Measurements from ENCODE around the gene AOPEP.

Gene AOPEP

DNA sequence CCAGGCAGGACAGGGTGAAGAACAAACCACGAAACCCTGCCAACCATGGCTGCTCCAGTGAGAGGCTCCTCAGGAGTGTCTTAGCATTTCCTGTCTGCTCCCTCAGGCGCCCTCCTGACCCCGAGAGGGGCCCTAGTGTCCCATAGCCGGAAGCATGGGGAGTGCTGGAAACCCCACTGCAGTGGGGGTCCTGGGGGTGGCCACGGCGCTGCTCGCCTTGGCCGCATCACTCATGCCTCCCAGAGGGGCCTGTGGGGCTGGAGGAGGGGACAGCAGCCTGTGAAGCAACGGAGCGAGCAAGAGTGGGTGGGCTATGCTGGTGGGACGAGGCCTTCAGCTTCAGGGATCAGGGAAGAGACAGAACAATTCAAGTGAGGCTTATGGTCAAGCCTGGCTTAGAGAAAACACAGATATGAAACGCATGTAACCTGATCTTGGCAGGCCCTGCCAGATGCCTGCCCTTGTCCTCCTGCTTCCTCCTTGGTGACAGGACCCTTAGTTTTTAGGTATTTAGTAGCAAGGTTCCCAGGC, 372.0 kb downstream of the AOPEP start:
- H3K27me3 ChIP-seq (ENCODE audit: control insufficient read depth, low read length), result no peaks in the 10 kb centered on the region
- H3K79me2 ChIP-seq (ENCODE audit: control insufficient read depth, low read length), result no peaks in the 10 kb centered on the region
- H3K4me2 ChIP-seq (ENCODE audit: low read length), result no peak overlapping the region
- H3K4me1 ChIP-seq (ENCODE audit: control insufficient read depth, low read length), result no peaks in the 10 kb centered on the region
- H3K9me3 ChIP-seq (ENCODE audit: control insufficient read depth, insufficient read depth, low read length), result no peaks in the 10 kb centered on the region
- H3K4me3 ChIP-seq (ENCODE audit: low read length), result no peak overlapping the region
- no peak for TF ChIP-seq EZH2phosphoT487 (IDR thresholded peaks at IDR 0.05; ENCODE audit: borderline replicate concordance, low read length)
- TF ChIP-seq, protein P1, sequence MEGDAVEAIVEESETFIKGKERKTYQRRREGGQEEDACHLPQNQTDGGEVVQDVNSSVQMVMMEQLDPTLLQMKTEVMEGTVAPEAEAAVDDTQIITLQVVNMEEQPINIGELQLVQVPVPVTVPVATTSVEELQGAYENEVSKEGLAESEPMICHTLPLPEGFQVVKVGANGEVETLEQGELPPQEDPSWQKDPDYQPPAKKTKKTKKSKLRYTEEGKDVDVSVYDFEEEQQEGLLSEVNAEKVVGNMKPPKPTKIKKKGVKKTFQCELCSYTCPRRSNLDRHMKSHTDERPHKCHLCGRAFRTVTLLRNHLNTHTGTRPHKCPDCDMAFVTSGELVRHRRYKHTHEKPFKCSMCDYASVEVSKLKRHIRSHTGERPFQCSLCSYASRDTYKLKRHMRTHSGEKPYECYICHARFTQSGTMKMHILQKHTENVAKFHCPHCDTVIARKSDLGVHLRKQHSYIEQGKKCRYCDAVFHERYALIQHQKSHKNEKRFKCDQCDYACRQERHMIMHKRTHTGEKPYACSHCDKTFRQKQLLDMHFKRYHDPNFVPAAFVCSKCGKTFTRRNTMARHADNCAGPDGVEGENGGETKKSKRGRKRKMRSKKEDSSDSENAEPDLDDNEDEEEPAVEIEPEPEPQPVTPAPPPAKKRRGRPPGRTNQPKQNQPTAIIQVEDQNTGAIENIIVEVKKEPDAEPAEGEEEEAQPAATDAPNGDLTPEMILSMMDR (IDR thresholded peaks at IDR 0.05; ENCODE audit: low read depth, low read length, poor library complexity, severe bottlenecking), result no peak
- H3K36me3 ChIP-seq (ENCODE audit: control insufficient read depth, low read length), result no peaks in the 10 kb centered on the region
- H3F3A ChIP-seq (ENCODE audit: control insufficient read depth, insufficient read depth), result no peaks in the 10 kb centered on the region
- H4K20me1 ChIP-seq (ENCODE audit: control insufficient read depth, insufficient read depth, low read depth, low read length), result no peaks in the 10 kb centered on the region
- no peaks in the 10 kb centered on the region for H3K9me2 ChIP-seq (replicated peaks; ENCODE audit: control insufficient read depth, low read length)
- H3K27ac ChIP-seq (ENCODE audit: low read depth, low read length), result no peak overlapping the region

DNA sequence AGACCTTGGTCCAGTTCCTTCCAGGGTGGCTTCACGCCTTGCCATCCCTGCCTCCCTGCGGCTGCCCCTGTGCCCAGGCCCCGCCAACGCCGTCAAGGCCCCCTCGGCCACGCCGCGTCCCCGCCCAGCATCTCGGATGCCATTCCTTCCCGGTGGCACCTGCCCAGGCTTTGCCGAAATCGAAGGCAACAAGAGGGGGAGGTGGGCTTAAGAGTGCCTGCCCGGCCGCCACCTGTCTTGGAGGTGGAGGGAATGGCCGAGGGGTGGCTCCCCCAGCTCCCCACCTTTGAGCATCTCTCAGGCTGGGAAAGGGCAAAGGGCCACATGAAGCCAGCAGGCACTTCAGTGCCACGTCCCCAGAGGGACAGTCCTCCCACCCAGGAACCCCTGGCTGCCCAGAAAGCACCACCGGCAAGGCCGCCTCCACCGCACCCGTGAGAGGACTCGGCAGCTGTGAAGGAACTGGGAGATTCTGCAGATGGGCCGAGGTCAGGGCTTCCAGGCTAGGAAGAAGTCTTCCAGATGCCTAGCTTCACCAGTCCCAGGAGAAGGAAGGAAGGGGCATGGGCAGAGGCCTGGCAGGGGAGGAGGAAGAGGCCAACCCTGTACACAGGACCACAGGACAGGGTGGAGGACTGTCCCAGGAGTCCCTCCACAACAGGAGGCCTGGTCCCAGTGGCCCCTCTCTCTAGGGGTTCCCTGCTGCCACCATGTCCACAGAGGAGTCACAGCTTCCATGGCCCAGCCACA, 373.0 kb downstream of the AOPEP start:
- Histone ChIP-seq H3K79me2 (ENCODE audit: control insufficient read depth, low read length) (no peaks in the 10 kb centered on the region), H3K27ac (ENCODE audit: low read depth, low read length) (no peak overlapping the region), H3K36me3 (ENCODE audit: control insufficient read depth, low read length) (no peaks in the 10 kb centered on the region), H3K4me2 (ENCODE audit: low read length) (no peak overlapping the region), H3K9me2 (replicated peaks; ENCODE audit: control insufficient read depth, low read length) (no peaks in the 10 kb centered on the region), H3K4me3 (ENCODE audit: low read length) (no peak overlapping the region), H3K9me3 (ENCODE audit: control insufficient read depth, insufficient read depth, low read length) (no peaks in the 10 kb centered on the region), H3K4me1 (ENCODE audit: control insufficient read depth, low read length) (no peaks in the 10 kb centered on the region), H4K20me1 (ENCODE audit: control insufficient read depth, insufficient read depth, low read depth, low read length) (no peaks in the 10 kb centered on the region), H3F3A (ENCODE audit: control insufficient read depth, insufficient read depth) (no peaks in the 10 kb centered on the region), H3K27me3 (ENCODE audit: control insufficient read depth, low read length) (no peaks in the 10 kb centered on the region)
- TF ChIP-seq, protein P1 (IDR thresholded peaks at IDR 0.05; ENCODE audit: low read depth, low read length, poor library complexity, severe bottlenecking), result no peak
- TF ChIP-seq EZH2phosphoT487 (IDR thresholded peaks at IDR 0.05; ENCODE audit: borderline replicate concordance, low read length), result no peak

DNA sequence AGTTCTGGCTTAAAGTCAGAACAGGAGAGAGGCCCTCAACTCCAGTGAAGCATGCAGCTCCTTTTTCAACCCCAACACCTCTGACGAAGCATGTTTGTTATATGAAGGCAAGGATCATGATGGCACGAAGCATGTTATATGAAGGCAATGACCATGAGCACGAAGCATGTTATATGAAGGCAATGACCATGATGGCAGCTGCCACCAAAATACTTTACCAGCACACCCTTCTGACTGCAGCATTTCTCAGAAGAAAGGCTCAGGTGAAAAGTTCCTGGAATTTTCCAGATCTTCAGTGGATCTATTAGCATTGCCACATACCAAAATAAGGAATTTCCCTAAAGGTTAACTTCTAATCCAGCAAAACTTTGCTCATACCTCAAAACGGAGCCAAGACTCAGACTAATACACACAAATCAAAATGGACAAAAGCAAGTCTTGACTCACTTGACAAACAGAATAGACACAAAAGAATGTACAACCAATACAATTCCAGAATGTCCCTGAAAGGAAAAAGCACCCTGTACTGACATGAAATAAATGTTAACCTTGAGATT, 373.6 kb downstream of the AOPEP start:
- Histone ChIP-seq H3K79me2 (ENCODE audit: control insufficient read depth, low read length) (no peaks in the 10 kb centered on the region), H3K4me1 (ENCODE audit: control insufficient read depth, low read length) (no peaks in the 10 kb centered on the region), H4K20me1 (ENCODE audit: control insufficient read depth, insufficient read depth, low read depth, low read length) (no peaks in the 10 kb centered on the region), H3K27ac (ENCODE audit: low read depth, low read length) (no peak overlapping the region), H3K27me3 (ENCODE audit: control insufficient read depth, low read length) (no peaks in the 10 kb centered on the region), H3K4me2 (ENCODE audit: low read length) (no peak overlapping the region), H3F3A (ENCODE audit: control insufficient read depth, insufficient read depth) (no peaks in the 10 kb centered on the region), H3K9me2 (replicated peaks; ENCODE audit: control insufficient read depth, low read length) (no peaks in the 10 kb centered on the region), H3K36me3 (ENCODE audit: control insufficient read depth, low read length) (no peaks in the 10 kb centered on the region), H3K4me3 (ENCODE audit: low read length) (no peak overlapping the region), H3K9me3 (ENCODE audit: control insufficient read depth, insufficient read depth, low read length) (no peaks in the 10 kb centered on the region)
- TF ChIP-seq EZH2phosphoT487 (IDR thresholded peaks at IDR 0.05; ENCODE audit: borderline replicate concordance, low read length), result no peak
- TF ChIP-seq, protein P1 (IDR thresholded peaks at IDR 0.05; ENCODE audit: low read depth, low read length, poor library complexity, severe bottlenecking), result no peak

Measured in DOHH2 (cell line).